Panc1 (cell line): ENCODE results near the gene NR3C1.

Source experiments
- CTCF ChIP-seq: fragments of 450-650 bp; IDR thresholded peaks from 2 replicates; pipeline ENCODE4 v1.5.1; 2017; ENCODE audit warnings: mild to moderate bottlenecking
- POLR2AphosphoS5 ChIP-seq: IDR thresholded peaks from 2 replicates; pipeline ENCODE4 v1.6.1; 2012; ENCODE audit warnings: mild to moderate bottlenecking, low read depth, low read length, moderate library complexity
- REST ChIP-seq, 2 experiments: IDR thresholded peaks; 2 replicates each; pipeline ENCODE4 v1.6.1; 2011 to 2012; ENCODE audit warnings: low read depth in 2 of 2, control low read depth in 1 of 2, low read length in 1 of 2, mild to moderate bottlenecking in 1 of 2, moderate library complexity in 1 of 2; ENCODE audit not compliant: insufficient read depth in 1 of 2
- TCF7L2 ChIP-seq: IDR thresholded peaks from 2 replicates; pipeline ENCODE4 v1.6.1; 2011; ENCODE audit warnings: mild to moderate bottlenecking, low read depth, low read length, inconsistent platforms

- no peak for TF ChIP-seq CTCF
- no peak for TF ChIP-seq REST (IDR thresholded peaks at IDR 0.05; ENCODE audit: insufficient read depth in 1 of 2, low read depth in 2 of 2, low read length in 1 of 2)
- TF ChIP-seq POLR2AphosphoS5: no peak
- no peak for TF ChIP-seq TCF7L2
These were observed 87.6 kb downstream of the NR3C1 start for GRCh38 chr5:143315929-143316328.
